DOHH2 (cell line): ENCODE measurements around the gene PEA15.

Source experiments
- CTCF ChIP-seq: fragments of 200-600 bp; sonication (generic); IDR thresholded peaks from one replicate; pipeline ENCODE4 v1.5.1; 2014; ENCODE audit warnings: antibody characterized with exemption, mild to moderate bottlenecking, low read depth, low read length; ENCODE audit not compliant: poor library complexity, severe bottlenecking
- EZH2phosphoT487 ChIP-seq: fragments of 200-600 bp; sonication (generic); IDR thresholded peaks from 2 replicates; pipeline ENCODE4 v1.6.1; 2017; ENCODE audit warnings: borderline replicate concordance, mild to moderate bottlenecking, antibody characterized with exemption, low read length, moderate library complexity, mixed read lengths

- TF ChIP-seq CTCF (no peak), EZH2phosphoT487 (no peak)
Measured at GRCh38 chr1:160192234-160192633, 12.9 kb upstream of the PEA15 start.
